NCI-H128 (cell line): ENCODE results near the gene CCDC15.

Experiments used
- DNase-seq: peaks from one replicate; lab custom pipeline; 2025; ENCODE audit not compliant: unreplicated experiment; lab: John Stamatoyannopoulos, UW

CCDC15 gene, protein sequence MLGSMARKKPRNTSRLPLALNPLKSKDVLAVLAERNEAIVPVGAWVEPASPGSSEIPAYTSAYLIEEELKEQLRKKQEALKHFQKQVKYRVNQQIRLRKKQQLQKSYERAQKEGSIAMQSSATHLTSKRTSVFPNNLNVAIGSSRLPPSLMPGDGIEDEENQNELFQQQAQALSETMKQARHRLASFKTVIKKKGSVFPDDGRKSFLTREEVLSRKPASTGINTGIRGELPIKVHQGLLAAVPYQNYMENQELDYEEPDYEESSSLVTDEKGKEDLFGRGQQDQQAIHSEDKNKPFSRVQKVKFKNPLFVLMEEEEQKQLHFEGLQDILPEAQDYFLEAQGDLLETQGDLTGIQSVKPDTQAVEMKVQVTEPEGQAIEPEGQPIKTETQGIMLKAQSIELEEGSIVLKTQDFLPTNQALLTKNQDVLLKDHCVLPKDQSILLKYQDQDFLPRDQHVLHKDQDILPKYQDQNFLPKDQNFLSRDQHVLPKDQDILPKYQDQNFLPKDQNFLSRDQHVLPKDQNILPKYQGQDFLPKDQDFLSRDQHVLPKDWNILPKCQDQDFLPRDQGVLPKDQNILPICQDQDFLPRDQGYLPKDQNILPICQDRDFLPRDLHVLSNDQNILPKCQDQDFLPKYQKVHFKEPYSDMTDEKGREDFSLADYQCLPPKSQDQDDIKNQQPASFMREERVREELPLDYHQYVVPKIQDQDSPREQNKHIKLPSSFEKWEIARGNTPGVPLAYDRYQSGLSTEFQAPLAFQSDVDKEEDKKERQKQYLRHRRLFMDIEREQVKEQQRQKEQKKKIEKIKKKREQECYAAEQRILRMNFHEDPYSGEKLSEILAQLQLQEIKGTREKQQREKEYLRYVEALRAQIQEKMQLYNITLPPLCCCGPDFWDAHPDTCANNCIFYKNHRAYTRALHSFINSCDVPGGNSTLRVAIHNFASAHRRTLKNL

DNA sequence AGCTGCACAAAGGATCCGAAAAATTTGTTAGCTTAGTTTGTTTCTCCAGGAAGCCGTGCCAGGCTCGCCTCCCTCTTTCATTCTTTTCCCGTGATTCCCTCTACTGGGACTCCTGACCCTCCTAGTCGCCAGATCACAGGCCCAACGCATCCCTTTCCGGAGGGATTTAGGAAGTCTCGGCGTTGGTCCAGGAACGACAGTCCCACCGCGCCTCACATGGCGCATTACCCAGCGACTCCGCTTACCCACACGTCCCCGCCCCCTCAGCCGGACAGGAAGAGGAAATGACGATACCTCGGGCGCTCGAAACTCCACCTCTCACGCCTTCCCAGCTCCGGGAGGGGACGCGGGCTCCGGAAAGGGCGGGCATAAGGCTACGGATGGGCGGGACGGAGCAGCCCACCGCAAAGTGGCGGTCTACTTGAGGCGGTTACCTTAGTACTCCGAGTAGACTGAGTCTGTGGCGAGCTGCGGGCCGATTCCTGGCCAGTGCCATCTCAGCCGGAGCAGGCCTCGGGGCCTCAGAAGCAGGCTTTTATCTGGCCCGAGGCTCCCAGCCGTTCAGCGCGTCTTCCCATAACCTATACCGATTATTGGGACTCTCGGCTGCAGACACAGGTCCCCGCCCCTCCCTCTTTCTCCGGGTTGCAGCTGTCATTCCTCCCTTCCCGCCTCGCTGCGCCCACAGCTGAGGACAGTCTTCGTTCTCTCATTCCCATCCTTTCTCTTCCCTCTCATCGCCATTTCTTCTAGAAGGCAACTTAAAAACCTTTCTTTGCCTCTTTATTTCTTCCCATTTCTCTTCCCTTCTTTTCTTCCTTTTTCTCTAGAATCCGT, at the start of gene CCDC15:
TSS of gene CCDC15 (plus strand) at position 450 of the 837 bp plus-strand sequence. CDS start 531 bp downstream, outside the sequence.
- peak; percentile 90 for DNase-seq

DNA sequence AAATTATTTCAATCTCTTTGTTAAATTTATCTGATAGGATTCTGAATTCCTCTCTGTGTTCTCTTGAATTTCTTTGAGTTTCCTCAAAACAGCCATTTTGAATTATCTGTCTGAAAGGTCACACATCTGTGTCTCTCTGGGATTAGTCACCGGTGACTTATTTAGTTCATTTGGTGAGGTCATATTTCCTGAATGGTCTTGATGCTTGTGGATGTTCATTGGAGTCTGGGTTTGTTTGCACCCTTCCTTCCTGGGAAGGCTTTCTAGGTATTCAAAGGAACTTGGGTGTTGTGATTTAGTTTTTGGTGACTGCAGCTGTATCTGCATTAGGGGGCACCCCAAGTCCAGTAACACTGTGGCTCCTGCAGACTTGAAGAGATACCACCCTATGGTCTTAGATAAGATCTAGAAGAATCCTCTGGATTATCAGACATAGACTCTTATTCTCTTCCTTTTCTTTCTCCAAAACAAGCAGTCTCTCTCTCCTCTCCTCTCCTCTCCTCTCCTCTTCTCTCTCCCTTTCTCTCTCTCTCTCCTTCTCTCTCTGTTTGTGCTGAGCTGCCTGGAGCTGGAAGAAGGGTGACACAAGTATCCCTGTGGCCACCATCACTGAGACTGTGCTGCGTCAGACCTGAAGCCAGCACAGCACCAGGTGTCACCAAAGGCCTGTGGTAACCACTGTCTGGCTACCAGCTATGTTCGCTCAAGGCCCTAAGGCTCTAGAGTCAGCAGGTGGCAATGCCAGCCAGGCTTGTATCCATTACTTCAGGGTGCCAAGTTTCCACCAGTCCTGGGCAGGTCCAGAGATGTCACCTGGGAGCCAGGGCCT, 38.2 kb upstream of the CCDC15 start:
- DNase-seq = no peak

DNA sequence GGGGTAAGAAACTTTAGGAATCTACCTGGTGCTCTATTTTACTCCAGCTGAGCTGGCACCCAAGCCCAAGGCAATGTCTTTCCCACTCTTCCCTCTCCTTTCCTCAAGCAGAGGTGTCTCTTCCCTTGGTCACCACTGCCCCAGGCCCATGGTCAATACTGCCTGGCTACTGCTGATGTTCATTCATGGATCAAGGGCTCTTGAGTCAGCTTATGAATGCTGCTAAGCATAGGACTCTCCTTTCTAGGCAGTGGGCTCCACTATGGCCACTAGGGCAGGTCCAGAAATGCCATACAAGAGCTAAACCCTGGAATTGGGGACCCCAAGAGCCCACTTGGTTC, 37.7 kb upstream of the CCDC15 start:
- no peak for DNase-seq

DNA sequence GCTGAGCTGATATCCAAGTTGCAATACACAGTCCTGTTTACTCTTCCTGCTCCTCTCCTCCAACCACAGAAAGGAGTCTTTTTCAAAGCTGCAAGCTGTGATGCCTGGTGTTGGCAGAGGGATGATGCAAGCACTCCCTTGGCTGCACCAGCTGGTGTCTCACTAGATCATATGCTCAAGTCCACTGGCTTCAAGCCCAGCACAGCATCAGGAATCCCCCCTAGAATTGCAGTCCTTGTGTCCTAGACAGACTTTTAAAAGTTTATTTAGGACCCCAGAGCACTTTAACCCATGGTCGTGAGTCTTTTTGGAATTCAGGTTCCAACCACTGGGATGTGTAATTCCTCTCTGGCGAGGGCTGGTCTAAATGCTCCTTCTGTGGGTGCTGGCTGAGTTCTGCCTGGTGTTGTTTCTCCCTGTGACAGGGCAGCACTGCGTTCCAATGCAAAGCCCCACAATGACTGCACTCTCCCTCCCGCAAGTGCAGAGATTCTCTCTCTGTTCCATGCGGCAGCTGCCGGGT, 36.8 kb upstream of the CCDC15 start:
- no peak for DNase-seq

DNA sequence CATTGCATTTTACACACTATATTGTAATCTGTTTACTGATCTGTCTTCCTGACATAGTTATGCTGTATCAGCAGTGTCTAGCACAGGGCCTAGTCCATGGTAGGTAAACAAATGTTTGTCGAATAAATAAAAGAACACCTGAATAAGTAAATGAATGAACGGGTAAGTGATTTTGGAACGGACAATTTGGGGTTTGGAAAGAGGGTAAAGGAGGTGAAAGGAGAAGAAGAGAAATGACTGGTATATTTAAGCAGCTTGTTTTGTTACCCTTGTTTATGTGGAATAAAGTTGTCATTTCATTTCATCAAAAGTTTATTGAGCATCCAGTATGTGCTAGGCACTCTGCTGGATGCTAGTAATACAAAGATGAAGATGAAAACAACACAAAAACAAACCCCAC, 35.1 kb upstream of the CCDC15 start, which contains the start of gene HEPN1:
TSS of gene HEPN1 (plus strand) at position 301 of the 400 bp plus-strand sequence.
- no peak for DNase-seq

DNA sequence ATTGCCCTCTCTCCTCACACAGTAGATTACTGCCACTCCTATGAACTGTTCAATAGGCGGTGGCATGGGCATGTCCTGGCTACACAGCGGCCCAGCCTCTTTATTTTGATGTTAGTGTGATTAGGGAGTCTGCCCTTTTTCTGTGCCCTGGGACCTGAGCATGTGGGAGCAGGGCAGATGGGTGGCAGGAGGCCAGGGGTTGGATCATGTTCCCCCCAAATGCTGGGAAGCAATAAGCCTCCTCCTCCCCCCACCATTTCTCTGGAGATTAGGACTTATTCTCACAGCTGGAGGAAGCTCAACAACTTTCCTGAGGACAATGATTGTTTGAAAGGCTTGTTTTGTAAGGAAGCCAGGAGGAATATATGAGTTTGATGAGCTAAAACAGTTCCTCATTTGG, 34.1 kb upstream of the CCDC15 start:
- no peak for DNase-seq

DNA sequence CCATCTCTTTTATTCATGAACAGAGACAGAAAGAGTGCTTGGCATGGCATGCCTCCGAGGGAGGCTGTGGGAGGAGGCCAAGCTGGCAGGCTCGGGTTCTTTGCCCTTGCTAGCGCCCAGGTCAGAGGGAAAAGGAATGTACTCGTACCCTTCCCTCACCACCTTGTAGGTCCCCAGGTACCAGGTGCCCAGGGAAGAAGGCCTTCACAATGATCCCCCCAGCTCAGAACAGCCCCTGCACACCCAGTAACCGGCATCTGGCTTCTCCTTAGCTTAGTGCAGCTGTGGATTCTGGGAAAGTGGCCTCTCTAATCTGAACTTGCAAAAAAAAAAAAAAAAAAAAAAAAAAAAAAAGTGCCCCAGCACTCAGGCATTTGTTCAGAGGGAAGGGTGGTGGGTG, 33.6 kb upstream of the CCDC15 start:
- DNase-seq = no peak

DNA sequence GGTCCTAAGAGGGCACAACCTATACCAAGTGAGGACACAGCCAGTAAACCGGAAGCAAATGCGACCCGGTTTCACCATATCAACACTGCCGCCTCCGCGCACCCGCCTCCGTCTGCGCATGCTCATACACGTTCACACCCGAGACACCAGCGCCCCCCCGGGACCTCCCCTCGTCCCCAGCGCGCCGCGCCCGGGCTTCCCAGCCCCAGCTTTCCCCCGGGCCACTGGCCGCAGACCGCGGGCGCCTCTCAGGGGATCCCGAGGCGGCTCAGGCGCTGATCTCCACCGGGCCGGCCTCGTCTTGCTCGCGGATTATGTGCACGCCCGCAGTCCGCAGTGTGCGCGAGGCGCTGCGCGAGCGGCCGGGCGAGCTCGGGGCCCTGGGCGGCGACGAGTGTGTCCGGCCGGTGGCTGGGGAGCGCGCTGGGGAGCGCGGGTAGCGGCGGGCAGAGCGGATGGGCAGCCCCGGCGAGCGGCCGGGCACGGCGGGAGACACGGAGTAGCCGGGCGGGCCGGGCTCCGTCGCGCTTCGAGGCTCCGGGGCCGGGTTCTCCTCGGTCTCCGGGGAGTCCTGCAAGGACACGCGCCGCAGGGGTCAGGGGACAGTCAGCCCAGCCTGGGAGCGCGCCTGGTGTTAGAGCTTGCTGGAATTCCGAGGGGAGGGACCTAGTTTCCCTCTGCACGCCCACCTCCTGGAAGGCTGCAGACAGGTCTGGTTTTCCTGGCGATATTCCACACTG, 33.0 kb upstream of the CCDC15 start:
- no peak for DNase-seq

DNA sequence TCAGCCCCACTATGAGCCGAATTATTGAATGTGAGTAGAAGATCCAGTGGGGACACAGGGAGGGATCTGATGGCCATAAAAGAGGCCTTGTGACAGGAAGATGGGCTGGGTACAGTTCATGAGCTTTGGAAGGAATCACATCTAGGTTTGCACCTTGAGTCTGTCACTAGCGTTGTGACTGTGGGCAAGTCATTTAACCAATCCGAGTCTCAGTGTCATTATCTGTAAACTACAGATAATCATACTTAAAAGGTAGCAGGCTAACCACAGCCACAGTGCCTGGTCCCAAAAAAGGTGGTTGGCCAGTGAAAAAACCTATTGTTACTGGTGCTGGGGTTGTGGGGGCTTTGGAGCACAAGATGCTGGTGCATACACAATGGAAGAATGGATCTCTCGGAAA, 31.2 kb upstream of the CCDC15 start:
- DNase-seq = no peak

DNA sequence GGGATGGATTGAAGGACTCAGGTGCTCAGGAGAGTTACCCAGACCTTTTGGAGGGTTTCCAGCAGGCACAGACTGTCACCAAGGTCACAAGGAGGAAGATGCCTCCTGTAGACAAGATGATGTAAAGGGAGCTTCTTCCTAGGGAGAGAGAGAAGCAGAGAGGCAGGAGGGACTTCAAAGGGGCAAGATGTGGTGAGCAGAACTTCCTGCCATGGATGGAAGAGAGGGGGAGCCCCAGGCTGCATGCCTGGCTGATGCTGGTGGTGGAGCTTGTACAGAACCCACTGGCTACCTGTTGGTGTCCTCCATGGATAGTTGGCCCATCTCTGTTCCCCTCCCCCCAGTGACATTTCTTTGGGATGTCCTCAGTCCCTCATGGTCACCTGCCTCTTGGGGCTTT, 30.7 kb upstream of the CCDC15 start:
- no peak for DNase-seq

DNA sequence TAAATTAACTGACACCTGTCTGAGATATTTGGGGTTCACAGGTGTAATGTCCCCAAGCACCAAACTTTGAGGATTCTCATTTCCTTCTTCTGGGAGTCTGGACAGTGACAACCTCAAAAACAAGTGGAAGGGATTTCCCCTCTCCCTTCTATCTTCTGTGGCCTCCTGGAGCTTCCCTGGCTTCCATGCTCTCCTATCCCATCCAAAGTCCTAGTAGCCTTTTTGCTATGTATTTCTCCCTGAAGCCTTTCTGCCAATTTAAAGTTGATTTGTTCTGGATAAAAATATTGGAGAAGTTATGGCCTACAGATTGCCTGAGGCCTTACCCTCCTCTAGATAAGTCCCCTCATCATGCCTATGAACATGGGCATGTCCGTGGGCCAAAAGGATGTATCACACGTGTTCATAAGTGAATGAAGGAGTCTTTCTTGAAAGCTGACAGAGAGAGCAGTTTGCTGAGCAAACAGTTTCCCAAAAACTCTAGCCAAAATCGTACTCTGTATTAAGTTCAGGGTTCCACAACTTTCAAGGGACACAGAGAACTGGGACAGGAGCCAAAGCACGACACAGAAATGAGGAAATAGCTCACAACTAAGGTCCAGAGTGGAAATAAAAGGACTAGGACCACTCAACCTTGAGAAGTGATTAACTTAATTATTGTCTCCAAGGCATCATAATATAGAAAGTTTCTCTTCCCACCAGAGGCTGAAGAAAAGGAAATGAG, 24.9 kb upstream of the CCDC15 start:
- DNase-seq = no peak

DNA sequence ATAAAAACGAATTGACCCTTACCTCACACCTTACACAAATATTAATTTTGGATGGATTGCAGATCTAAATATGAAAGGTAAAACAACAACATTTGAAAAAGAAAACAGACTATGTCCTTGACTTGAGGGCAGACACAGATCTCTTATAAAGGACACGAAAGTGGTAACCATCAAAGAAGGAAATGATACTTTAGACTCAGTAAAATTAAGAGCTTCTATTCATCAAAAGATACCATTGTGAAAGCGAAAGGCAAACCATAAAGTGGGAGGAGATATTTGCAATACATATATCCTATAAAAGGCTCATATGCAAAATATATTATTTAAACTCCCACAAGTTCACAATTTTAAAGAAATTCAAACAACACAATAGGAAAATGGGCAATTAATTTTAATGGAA, 23.2 kb upstream of the CCDC15 start:
- DNase-seq = no peak

DNA sequence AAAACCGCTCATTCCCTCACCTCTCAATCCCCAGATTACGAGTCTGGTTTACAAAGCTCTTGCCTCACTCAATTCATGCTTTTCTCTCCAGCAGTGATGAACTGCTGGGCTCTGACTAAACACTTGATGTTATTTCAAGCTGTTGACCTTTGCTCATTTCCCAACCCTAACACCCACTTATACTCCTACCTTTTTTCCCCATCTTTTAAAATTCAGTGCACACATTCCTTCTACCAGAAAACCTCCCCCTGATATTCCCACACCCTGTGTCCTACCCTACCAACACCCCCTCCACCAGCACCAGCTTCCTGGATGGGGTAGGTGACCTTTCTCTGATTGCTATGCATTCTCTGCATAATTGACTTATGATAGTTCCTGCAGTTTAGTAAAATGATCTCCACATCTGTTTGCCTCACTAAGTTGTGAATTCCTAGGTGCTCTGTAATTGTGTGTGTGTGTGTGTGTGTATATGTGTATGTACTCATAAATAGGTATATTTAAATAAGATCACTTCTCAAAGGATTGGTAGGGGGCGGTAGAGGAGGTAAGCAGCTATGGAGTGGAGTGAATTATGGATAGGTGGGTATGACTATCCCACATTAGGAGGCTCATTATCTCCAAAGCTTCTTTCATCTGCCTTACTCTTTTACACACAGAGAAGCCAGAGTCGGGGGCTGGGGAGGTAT, 19.0 kb upstream of the CCDC15 start:
- DNase-seq = no peak

DNA sequence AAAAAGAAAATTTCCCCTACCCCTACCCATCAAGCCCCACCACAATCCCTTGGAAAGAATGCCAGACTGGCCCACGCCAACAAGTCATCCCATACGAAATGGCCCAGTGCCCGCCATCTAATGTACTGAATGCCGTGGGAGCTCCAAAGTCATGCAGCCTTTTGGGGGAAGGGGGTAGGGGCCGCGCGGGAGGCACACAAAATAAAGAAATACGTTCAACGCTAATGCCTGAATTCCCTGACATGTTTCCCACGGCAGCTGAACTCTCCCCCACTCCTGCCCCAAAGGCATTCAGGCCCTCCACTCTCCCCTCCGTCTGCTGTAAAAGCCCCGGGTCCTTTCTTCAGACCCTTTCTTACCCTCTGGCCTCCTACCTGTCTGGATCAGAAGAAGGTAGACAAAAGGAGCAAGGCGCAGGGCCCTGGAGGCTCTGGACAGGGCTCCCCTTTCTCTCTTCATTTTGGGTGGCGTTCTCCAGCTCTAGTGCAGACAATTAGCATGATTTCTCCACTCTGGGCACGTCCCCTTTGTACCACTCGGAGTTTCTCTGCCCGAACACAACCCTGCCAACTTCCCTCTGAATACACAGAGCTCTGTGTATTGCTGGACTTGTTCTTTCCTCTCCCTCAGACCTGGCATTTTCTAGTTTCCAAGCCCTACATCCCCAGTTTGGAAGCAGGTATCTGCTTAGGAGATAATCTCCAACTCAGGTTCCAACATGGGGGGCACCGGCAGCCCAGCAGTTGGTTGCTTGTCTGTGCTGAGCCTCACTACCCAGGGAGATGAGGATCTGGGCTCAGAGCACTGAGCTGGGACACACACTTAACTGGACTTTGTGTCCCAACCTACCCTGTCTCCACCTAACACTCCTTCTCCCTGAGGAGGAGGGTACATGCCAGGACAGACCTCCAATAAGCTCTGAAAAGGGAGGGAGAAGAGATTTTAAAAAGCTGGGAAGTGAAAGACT, 18.2 kb upstream of the CCDC15 start, which contains the start of gene HEPACAM:
TSS of gene HEPACAM (minus strand) at position 500 of the 967 bp plus-strand sequence. CDS start at position 459, 41 bp downstream.
- no peak for DNase-seq

DNA sequence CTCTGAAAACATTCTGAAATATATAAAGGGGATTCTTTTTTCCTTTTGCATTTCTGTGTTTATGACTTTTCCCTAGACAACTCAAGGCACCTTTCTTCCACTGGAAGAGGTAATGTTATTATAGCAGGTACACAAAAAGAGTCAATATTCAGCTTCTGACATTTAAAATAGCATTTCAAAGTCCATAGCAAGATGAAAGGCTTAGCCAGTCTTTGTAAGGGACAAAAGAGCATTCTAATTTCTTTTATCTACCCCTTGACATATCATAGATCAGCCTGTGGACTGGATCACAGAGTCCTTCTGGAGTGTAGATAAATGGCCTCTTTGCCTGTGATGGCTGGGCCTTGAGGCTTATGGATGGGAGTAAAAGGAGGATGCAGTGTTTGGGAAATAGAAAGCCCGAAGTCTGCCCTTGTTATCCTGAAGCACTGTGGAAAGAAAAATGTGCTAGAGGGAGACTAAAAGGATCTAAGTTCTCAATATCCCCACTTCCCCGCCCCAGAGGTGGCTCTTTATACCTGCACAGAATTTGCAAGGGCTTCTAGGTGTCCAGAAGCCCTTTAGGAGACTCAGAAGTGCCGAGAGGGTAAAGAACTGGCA, 16.6 kb upstream of the CCDC15 start:
- DNase-seq = no peak

DNA sequence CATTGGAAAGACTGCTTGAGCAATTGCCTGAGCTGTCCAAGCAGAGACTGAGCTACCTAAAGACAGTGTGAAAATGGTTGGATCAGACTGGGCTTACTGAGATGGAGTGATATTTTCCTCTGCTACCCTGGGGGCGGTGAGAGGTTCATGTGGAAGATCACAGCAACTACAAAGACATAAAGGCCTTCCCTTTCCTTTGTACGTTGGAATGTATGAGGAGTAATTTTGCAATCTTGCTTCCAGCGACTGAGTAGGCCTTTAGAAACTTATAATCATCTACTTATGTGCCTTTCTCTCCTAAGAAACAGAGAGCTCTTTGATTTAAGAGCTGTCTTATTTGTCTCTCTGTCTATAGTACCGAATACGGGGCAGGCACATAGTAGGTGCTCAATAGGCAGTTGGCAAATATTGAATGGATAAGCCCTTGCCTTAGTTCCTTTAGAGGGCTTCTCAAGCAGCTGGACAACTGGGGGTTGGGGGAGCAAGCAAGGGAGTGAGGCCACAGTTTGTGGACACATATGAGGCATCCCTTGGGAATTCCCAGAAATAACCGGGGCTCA, 15.7 kb upstream of the CCDC15 start:
- no peak for DNase-seq
